ENCODE measurements around the gene UROC1. TPM values are rescaled to one million over a fixed set of nuclear protein-coding genes. Genes with fewer than 3 reads are reported as not detected.

Gene UROC1
- total and polyA plus RNA-seq, 2 donors (not counting 1 experiment from before 2014, with no cell fraction given), result not detected

- POLR2A ChIA-PET, result no interaction called here
- Histone ChIP-seq H3K27ac (ENCODE audit: low read length in 2 of 2) (no peak overlapping the region), H3K4me2 (replicated peaks; ENCODE audit: low read depth, low read length, poor library complexity, severe bottlenecking) (no peak overlapping the region), H3K4me1 (ENCODE audit: control insufficient read depth in 2 of 2, insufficient read depth in 2 of 2, low read length in 2 of 2) (no peaks in the 10 kb centered on the region), H4K20me1 (ENCODE audit: control insufficient read depth, insufficient read depth, low read length, poor library complexity, severe bottlenecking) (no peaks in the 10 kb centered on the region), H2AFZ (ENCODE audit: insufficient read depth, low read depth, low read length, poor library complexity, severe bottlenecking) (no peak overlapping the region), H3K79me2 (ENCODE audit: control insufficient read depth, insufficient read depth, low read length) (no peaks in the 10 kb centered on the region), H3K4me3 (ENCODE audit: control extremely low read depth in 1 of 5, extremely low read depth in 1 of 5, insufficient read depth in 1 of 5, low read depth in 2 of 5, low read length in 4 of 5) (no peak overlapping the region), H3K27me3 (replicated peaks in 1 of 4; ENCODE audit: control extremely low read depth in 1 of 4, control insufficient read depth in 3 of 4, insufficient read depth in 4 of 4, low read length in 3 of 4) (no peaks in the 10 kb centered on the region), H3K36me3 (replicated peaks in 1 of 2; ENCODE audit: control extremely low read depth in 1 of 2, control insufficient read depth in 1 of 2, extremely low read depth in 1 of 2, insufficient read depth in 2 of 2, low read length in 1 of 2) (no peaks in the 10 kb centered on the region), H3K9me3 (ENCODE audit: control extremely low read depth in 1 of 3, control insufficient read depth in 2 of 3, insufficient read depth in 1 of 3, low read length in 2 of 3) (no peaks in the 10 kb centered on the region), H3K9ac (ENCODE audit: low read length) (no peak overlapping the region)
- Mint-ChIP-seq H3K4me3 (no peak overlapping the region), H3K9me3 (ENCODE audit: insufficient read depth) (no peaks in the 10 kb centered on the region), H3K27me3 (peaks cover 7% of the 10 kb centered on the region), H3K27ac (no peak overlapping the region), H3K4me1 (no peaks in the 10 kb centered on the region)
- DNase-seq, result no peak
- CTCF ChIA-PET, result no interaction called here
- WGBS (ENCODE audit: insufficient coverage), result 75% methylated on average over 4 of the region's 9 CpGs
- intact Hi-C loops (cut with micrococcal nuclease), result no loop called here
- TF ChIP-seq EZH2 (IDR thresholded peaks at IDR 0.05; ENCODE audit: borderline replicate concordance, insufficient read depth, low read depth, low read length, poor library complexity, severe bottlenecking) (no peak), CTCF (IDR thresholded peaks at IDR 0.05) (no peak)
- ATAC-seq (ENCODE audit: low read depth), result no peak
Measured at GRCh38 chr3:126548556-126549466, 31.2 kb upstream of the UROC1 start.

- peaks cover 3% of the 10 kb centered on the region for H3K27me3 Mint-ChIP-seq
- no peaks in the 10 kb centered on the region for H3K4me1 Mint-ChIP-seq
- POLR2A ChIA-PET, result no interaction called here
- H3K27ac Mint-ChIP-seq, result no peak overlapping the region
- Histone ChIP-seq H3K4me1 (ENCODE audit: control insufficient read depth in 2 of 2, insufficient read depth in 2 of 2, low read length in 2 of 2) (no peaks in the 10 kb centered on the region), H3K79me2 (ENCODE audit: control insufficient read depth, insufficient read depth, low read length) (no peaks in the 10 kb centered on the region), H3K36me3 (replicated peaks in 1 of 2; ENCODE audit: control extremely low read depth in 1 of 2, control insufficient read depth in 1 of 2, extremely low read depth in 1 of 2, insufficient read depth in 2 of 2, low read length in 1 of 2) (no peaks in the 10 kb centered on the region), H3K4me3 (ENCODE audit: control extremely low read depth in 1 of 5, extremely low read depth in 1 of 5, insufficient read depth in 1 of 5, low read depth in 2 of 5, low read length in 4 of 5) (no peak overlapping the region), H3K27me3 (replicated peaks in 1 of 4; ENCODE audit: control extremely low read depth in 1 of 4, control insufficient read depth in 3 of 4, insufficient read depth in 4 of 4, low read length in 3 of 4) (no peaks in the 10 kb centered on the region), H4K20me1 (ENCODE audit: control insufficient read depth, insufficient read depth, low read length, poor library complexity, severe bottlenecking) (no peaks in the 10 kb centered on the region), H3K9me3 (ENCODE audit: control extremely low read depth in 1 of 3, control insufficient read depth in 2 of 3, insufficient read depth in 1 of 3, low read length in 2 of 3) (peaks cover 0 to 2% (median 0%) of the 10 kb centered on the region in 3 donors), H3K27ac (ENCODE audit: low read length in 2 of 2) (no peak overlapping the region), H3K9ac (ENCODE audit: low read length) (no peak overlapping the region), H2AFZ (ENCODE audit: insufficient read depth, low read depth, low read length, poor library complexity, severe bottlenecking) (no peak overlapping the region), H3K4me2 (replicated peaks; ENCODE audit: low read depth, low read length, poor library complexity, severe bottlenecking) (no peak overlapping the region)
- TF ChIP-seq CTCF (IDR thresholded peaks at IDR 0.05), result no peak
- TF ChIP-seq EZH2 (IDR thresholded peaks at IDR 0.05; ENCODE audit: borderline replicate concordance, insufficient read depth, low read depth, low read length, poor library complexity, severe bottlenecking), result no peak
- intact Hi-C loops (cut with micrococcal nuclease), result no loop called here
- CTCF ChIA-PET, result no interaction called here
- ATAC-seq (ENCODE audit: low read depth) (no peak), DNase-seq (no peak)
- WGBS (ENCODE audit: insufficient coverage), result no CpG with 5 or more reads among the region's 1 CpG
- no peak overlapping the region for H3K4me3 Mint-ChIP-seq
- H3K9me3 Mint-ChIP-seq (ENCODE audit: insufficient read depth), result no peaks in the 10 kb centered on the region
Measured at GRCh38 chr3:126547721-126548120, 30.1 kb upstream of the UROC1 start.
